CD4-positive, alpha-beta T cell treated with Interleukin-17A for 4 hours (primary cell): ENCODE data around the gene KCNIP3.

Experiments
- DNase-seq: peaks from one replicate; pipeline ENCODE4 v3.0.0-alpha.2; 2020; ENCODE audit warnings: mixed read lengths

Gene KCNIP3

DNA sequence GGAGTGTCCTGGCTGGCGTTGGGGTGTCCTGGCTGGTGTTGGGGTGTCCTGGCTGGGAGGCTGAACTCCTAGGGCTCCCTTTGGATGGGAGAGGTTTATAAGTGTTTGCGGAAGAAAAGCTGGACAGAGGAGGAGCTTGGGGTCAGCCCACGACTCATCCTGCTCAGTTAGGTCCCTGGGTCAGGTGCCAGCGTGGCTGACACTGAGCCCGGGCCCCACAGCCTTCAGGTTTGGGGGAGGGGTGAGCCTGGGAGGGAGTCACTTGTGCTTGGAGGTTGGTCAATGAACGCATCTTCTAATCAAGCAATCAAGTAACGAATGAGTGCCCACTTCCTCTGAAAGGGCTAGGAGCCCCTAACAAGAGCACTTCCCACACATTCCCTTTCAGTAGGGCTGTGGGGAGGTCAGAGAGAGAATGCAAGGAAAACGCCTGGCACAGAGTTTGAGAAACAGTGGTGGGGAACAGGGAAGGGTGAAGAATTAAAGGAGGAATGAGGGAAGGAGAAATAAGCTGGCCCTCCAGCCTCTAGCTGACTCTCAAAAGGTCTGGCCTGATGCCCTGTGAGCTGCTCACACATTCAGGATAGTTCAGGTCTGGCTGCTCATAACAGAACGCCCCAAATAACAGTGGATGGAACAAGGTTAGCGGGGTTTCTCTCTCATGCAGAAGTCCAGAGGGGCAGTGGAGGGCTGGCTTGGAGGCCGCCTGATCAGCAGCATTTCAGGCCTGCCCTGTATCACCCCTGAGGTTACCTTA is 670 bp downstream of the KCNIP3 start:
- DNase-seq: no peak

DNA sequence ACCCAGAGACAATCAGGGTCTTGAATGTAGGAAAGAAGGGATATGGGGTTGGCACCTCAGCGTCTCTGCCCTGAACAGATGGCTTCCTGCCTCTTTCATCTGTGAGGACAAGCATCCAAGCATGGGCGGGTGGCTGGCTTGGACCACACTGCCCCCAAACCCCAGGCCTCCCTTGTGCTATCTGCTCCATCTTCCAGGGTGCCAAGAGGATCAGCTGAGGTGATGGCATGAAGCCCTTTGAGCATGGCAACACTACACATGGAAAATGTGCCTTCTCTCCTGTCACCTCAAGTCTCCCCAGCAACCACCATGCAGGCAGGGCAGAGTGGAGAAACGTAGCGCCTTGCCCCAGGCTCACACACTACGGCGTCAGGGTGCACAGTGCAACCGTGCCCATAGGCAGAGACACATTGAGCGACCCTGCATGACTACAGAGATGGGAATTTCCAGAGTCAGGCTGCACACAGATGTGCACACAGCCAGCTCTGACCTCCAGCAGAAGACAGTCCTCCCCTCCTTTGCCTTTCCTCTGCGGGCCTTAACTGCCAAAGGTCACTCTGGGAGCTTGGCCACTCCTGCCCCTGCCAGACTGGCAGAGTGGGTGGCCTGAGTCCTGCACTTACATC is 1.5 kb downstream of the KCNIP3 start:
- DNase-seq: no peak

DNA sequence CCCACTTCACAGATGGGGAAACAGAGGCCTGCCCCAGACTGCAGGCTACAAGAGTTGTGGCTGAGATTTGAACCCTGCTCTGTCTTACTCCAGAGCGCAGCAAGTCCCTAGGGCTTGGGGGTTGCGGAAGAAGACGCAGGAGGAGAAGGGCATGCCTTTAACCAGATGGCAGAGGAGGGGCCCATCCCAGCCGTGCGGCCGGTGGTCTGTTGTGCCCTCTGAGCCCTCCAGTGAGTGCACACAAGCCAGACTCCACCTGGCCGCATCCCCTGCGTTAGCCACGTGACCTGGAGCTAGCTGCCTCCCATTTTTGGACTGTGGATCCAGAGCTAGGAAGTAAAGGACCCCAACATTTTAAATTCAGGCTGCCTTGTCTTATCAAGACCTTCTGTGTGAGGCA is 2.8 kb downstream of the KCNIP3 start:
- DNase-seq: no peak

DNA sequence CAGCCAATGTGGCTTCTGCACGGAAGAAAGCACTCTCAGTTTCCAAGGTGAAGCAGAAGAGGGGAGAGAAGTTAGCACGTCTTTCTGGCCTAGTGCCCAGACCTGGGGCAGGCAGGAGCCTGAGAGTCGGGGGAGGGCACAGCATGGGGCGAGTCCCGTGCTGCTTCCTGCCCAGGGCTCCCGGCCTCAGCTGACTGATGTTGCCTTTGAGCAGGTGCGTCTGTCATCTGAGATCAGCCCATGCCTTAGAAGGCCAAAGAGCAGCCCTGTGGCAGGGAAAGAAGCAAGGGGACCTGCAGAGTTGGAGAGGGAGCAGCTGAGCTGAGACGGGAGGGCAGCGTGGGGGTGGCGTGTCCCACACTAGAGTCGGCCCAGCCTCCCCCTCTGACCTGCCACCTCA is 3.3 kb downstream of the KCNIP3 start:
- DNase-seq: no peak

DNA sequence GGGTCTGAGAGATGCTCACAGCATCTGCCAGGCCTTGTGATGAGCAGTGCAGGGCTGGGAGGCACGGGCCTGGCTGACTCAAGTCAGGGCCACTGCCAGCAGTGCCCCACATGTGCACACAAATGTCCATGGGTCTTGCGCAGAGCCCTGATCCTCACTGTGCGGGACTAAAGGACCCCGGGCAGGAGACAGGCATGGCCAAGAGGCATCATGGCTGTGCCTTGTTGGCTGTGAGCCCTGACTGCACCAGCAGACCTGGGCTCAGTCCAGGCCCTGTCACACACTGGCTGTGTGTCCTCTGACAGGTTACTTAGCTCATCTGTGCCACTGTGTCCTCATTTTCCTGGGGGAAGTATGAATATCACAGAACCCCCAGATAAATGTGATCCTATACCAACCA is 4.0 kb downstream of the KCNIP3 start:
- no peak for DNase-seq

DNA sequence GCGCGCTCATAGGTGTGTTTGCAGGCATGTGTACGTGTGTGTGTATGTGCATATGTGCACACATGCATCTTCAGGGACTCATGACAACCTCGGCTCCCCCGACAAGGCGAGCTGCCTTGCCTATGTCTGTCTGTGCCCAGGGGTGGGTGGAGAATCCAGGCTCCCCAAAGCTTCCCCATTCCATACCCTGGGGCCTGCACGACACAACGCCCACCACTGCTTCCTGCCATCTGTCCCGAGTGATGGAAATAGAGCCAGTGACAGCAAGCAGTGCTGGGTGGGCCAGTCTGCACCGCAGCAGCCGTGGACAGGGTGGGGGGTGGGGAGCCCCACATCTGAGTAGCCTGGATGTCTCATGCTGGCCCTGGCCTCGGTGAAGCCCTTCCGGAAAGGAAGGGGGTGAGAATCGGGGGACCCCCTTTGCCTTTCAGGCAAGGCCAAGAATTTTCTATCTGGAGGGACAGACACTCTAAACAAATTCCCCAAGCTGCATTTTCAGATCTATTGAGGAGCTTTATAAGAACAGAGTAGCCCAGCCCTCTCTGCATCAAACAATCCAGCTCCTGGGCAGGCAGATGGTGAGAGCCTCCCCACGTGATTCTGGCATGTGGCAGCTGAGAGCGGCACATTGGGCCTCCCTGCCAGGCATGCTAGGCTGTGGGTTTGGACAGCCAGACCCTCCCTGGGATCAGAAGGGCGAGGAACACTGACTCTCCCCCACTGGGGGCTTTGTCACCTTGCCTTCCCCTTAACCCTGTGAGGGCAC is 4.9 kb downstream of the KCNIP3 start:
- DNase-seq: no peak

DNA sequence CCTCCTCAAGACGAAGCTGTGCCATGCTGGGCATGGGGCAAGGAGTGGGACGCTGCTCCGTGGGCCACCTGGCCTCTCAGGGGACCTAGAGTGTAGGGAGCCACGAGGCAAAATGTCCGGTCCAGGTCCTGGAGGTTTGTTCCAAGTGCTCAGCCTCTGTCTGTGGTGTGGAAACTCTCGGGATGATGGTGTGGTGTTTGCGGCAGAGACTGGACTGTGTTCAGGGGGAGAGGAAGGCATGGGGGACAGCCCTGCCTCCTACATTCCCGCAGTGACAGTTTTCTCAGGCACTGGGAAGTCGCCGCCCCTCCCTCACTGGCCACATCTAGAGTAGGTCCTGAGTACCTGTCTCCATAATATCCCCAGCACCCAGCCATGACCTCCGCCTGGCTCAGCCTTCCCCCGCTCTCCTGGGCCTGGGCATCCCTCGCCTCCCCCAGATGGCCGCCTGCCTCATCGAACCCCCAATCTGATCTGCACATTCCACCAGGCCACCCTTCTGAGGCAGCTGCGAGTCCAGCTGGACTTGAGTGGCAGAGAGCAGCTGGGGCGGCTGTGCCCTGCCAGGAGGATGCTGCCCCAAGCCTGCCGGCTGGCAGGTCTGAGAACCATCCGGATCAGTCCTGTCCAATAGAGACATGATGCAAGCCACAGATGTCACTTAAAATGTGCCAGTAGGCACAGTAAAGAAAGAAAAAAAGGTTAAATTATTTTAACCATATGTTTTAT is 6.2 kb downstream of the KCNIP3 start:
- DNase-seq: no peak

DNA sequence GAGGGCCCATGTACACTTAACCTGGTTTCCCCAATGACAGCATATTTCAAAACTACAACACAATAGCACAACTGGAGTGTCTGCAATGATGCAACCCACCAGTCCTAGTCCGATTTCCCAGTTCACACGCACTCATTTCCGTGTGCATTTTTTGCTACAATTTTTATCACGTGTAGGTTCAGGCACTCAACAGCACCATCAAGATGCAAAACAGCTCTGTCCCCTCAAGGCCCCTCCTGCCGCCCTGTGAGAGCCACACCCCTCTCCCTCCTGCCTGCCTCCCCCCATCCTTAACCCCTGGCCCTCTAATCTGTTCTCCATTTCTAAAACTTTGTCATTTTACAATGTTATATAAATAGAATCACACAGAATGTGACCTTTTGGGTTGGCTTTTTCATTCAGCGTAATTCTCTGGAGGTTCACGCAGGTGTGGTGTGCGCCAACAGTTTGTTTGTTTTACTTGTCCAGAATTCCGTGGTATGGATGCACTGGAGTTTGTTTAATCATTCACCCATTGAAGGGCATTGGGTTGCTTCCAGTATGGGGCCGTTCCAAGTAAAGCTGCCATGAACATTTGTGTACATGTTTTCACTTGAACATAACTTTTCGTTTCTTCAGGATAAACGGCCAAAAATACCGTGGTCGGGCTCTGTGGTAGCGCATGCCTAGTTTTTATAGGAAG is 8.4 kb downstream of the KCNIP3 start:
- DNase-seq: no peak

DNA sequence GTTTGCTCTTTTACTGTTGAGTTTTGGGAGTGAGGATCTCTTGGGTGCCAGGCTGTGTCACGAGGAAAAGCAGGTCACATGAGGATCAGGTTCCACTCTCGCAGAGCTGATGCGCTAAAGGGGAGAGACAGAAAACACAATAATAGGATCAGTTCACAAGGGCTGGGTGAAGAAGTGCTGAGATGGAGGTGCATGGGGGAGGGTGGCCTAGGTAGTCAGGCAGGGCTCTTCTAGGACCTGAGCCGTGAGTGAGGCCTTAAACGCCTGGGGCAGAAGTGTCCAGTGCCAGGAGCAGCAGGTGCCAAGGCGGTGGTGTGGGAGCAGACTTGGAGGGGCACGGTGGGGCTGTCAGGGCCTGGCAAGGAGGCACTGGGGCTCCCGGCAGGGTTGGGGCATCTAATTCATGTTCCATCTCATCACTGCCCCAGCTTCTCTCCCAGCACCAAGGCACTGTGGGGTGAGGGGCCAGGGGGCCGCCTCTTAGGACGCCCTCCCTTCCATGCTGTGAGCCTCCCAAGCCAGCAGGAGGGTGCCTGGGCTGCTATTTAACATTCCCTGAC is 9.3 kb downstream of the KCNIP3 start:
- DNase-seq: no peak

DNA sequence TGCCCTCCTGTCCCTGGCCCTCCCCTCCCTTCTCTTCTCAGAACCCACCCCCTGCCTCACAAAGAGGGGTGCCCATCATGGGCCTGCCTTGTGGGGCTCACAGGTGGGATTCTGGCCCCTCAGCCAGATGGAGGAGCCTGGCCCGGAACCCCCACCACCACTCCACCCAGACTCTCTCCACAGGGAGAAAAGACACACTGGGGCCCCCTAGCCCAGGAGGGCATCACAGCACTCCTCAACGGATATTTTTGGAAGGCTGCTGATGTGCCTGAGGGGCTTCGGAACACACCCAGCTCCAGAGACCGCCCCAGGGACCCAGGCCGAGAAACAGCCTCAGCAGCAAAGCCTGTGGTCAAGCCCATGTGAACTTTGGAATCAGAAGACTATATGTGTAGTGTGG is 9.9 kb downstream of the KCNIP3 start:
- DNase-seq: no peak

DNA sequence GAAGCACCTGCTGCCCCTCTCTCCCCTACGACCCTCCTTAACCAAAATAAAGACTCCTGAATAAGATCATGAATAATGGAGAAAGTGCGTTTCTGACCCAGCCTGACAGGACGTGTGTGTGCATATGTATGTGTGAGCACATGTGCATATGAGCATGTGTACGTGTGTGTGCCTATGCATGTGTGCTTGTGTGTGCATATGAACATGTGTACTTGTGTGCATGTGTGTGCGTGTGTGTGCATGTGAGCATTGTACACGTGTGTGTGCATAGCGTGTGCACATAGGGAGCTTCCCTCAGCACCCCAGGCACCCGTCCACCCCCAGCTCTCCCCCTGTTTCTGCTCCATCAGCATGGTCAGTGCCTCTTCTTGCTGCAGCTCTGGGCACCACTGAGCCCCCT is 10.7 kb downstream of the KCNIP3 start:
- DNase-seq: no peak

DNA sequence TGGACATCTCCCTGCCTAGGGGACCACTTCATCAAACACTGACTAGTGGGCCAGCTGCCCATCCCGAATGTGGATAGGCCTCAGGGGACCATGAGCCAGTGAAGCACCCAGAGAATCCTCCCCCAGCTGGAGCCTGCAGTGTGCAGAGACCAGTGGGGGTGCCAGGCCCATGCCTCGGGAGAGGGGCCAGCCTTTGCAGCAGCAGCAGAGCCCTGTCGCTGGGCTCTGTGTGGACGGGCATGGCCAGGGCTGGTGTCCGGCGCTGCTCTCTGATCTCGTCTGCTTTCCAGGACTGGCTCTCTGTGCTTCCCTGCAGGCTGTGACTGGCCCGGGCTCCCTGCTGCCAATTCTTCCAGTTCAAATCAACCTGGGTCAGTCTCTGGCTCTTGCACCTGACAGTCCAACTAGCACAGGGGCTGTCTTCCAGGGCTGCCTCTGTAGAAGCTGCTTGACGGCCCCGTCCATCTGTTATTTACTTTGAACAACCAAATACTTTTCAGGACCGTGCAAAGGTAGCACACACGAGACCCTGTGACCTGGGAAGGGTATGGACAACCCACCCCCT is 11.4 kb downstream of the KCNIP3 start:
- DNase-seq: no peak

DNA sequence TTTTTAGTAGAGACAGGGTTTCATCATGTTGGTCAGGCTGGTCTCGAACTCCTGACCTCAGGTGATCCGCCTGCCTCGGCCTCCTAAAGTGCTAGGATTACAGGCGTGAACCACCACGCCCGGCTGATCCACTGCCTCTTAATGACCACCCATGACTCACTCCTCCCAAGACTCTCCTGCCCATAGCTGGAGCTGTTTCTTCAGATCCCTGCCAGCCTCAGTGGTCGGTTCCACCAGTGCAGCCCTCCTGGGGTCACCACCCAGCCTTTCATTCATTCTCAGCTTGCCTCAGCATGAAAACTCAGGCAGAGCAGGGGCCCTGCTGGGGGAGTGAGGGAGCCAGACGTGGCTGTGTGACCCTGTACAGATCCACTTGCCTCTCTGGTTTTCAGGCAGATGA is 12.5 kb downstream of the KCNIP3 start:
- no peak for DNase-seq

DNA sequence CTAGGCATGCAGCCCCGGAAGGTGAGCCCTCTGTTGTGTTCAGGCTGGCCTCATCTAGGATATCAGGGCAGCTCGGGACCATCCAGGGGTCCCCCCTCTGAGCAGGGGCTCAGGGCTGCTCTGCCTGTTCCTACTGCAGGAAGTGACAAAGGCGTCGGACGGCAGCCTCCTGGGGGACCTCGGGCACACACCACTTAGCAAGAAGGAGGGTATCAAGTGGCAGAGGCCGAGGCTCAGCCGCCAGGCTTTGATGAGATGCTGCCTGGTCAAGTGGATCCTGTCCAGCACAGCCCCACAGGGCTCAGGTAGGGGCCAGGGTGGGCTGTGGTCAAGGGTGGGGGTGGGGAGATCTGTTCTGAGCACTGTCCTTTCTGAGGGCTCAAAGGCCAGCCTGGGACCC is 13.1 kb downstream of the KCNIP3 start:
- no peak for DNase-seq

DNA sequence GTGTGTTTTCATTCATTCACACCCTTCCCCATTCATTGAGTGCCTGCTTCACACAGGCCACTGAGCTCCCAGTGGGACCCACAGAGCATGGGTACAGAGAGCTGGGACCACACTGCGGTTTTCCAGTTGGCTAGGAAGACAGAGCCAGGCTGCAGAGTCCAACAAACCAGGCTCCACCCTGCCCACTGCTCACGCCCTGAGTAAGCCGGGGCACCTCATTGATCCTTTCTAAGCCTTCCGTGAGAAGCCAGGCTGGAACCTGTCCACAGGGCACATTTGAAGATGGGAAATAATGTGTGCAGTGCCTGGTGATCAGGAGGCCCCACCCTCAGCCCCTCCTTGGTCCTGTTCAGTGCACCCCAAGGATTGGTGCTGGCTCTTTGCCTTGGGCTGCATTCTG is 13.5 kb downstream of the KCNIP3 start:
- DNase-seq: no peak

DNA sequence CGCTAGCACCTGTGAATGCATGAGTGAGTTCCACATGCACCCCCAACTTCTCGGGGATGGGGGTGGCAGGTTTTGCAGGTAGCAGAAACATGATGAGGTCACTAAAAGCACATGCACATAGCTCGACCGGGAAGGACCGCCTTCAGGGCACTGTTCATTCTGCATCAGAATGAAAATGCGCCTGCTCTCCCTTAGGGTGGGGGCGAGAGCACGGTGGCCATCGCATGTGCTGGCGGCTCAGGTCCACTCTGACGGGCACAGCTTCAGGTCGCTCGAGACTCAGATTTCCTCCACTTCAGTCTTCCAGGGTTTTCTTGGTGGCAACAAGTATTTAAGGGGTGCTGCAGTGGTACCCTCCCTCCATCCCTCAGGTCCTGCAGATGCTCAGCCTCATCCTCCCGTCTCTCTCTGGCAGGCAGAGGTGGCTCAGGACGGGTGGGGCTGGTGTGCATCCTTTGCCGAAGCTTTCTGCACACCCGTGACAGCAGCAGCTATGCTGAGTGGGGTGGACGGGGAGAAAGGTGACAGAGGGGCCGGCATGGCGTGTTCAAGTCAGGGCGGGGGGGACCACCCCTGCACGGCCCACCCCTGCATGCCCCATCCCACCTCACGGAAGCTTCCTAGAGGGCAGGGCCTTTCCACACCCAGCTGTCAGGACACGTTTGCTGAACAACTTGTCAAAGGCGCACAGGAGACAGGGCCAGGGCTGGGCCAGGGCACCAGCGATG is 14.8 kb downstream of the KCNIP3 start:
- DNase-seq: no peak

DNA sequence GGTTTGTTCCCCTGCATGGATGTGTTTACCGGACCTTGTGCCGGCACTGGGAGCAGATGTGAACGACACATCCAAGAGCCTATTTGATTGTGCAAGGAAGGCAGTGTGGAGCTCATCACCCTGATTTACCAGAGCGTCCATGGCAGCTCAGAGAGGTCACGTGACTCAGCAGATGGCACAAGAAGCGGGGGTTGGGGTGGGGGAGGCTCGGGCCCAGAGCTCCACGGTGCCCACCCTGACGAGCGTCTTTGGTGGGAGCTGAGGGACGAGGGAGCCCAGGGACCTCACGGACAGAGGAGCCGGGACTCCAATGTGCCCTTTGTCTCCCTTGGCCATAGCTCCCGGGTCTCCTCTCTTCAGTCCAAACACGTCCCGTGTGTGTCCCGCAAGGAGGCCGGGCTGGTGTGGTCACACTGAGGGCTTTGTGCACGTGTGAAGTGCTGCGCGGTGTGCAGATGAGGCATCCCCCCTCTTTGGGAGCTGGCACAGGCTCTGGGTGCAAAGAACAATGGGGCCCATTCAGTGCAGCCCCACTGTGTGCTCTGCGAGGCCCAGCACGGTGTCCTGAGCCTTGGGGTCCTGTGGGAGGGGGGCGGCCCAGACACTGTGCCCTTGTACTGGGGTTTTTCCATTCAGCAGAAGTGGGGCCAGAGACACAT is 15.5 kb downstream of the KCNIP3 start:
- DNase-seq: no peak

DNA sequence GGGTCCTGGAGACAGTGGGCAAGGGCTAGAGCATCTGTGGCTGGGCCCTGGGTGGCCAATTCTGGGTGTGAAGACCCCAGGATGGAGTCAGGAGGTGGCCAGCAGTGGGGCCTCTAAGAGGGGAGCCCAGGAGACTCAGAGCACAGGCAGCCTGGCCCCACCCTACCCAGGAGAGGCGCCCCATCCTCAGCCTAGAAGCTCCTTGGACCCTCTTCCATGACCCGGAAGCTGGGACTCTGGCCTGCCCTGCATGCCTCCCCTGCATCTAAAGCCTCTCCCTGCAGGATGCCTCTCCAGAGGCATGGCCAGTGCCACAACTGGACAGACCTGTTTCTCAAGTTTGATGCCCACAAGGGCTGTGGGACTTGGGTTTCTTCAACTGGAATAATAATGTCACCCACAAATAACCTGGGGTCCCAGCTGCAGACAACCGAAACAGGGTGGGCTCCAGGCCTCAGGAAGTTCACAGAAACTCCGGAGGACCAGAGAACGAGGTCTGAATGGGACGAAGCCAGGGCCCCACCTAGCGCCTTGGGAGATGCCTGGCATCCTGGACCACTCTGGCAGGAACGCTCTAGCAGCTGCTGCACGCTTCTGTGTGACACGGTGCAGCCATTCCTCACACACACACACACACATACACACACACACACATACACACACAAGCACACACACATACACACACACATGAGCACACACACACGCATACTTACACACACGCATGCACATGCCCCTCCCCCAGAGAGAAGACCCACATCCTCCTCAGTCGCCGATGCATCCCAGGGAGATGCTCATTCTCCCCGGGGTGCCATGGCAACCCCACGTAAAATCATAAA is 16.4 kb downstream of the KCNIP3 start:
- no peak for DNase-seq

DNA sequence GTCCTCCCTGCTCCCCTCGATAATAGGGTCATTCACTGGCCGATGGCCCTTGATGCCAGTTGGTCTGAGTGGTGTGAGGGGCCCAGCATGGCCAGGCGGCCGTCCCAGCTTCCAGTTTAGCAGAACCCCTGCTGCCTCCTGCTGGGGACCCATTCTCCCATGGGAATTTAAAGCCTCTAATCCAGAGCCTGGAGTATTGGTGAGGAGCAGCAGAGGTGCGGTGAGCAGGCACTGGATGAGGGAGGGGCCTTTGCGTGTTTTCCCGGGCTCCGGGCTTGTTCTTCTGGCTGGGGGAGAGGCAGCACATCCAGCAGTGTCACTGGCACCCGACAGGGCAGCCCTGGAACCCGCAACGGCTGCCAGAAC is 17.4 kb downstream of the KCNIP3 start:
- no peak for DNase-seq
